ENCODE results near the gene GRHL3. TPM values are rescaled to one million over a fixed set of nuclear protein-coding genes. Genes with fewer than 3 reads are reported as not detected.

Gene GRHL3
- total and polyA plus RNA-seq, 12 donors = 0.03 TPM; not detected in 11

DNA sequence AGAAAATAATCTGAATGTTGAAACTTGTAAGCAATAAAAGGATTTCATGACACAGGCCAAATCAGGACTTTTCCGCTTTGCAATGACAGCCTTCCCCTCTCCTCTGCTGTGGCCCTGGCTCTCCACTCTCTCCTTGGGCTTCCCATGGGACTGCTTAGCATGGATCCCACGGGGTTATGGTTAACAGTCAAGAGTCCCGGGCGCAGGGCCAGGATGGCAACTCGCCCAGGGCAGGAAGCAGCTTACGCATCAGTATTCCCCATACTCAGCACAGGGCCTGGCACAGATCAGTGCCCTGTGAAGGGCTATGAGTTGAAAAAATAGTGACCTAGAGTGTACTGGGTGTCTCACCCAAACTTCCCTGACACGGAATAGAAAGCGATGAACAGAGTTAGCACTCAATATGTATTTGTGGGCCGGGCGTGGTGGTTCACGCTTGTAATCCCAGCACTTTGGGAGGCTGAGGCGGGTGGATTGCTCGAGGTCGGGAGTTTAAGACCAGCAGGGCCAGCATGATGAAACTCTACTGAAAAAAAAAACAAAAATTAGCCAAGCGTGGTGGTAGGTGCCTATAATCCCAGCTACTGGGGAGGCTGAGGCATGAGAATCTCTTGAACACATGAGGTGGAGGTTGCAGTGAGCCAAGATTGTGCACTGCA, 29.1 kb upstream of the GRHL3 start:
- intact Hi-C loops (cut with DNase I) = loop anchor here in 1 of 10 donors (10.0 kb wide), 1 partner anchor 85 kb away; no protein-coding TSS in a partner anchor
- Histone ChIP-seq H3K27me3 (no peaks in the 10 kb centered on the region), H3K27ac (peak overlapping the region in 1 of 10 donors; percentile 28), H3K4me1 (peaks cover 0 to 29% (median 11%) of the 10 kb centered on the region in 9 donors), H3K9me3 (no peaks in the 10 kb centered on the region), H3K36me3 (no peaks in the 10 kb centered on the region), H3K4me3 (no peak overlapping the region)
- TF ChIP-seq, protein P1, sequence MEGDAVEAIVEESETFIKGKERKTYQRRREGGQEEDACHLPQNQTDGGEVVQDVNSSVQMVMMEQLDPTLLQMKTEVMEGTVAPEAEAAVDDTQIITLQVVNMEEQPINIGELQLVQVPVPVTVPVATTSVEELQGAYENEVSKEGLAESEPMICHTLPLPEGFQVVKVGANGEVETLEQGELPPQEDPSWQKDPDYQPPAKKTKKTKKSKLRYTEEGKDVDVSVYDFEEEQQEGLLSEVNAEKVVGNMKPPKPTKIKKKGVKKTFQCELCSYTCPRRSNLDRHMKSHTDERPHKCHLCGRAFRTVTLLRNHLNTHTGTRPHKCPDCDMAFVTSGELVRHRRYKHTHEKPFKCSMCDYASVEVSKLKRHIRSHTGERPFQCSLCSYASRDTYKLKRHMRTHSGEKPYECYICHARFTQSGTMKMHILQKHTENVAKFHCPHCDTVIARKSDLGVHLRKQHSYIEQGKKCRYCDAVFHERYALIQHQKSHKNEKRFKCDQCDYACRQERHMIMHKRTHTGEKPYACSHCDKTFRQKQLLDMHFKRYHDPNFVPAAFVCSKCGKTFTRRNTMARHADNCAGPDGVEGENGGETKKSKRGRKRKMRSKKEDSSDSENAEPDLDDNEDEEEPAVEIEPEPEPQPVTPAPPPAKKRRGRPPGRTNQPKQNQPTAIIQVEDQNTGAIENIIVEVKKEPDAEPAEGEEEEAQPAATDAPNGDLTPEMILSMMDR (IDR thresholded peaks at IDR 0.05) = no peak
- ATAC-seq (peak; percentile 85 to 99 (median 97)), DNase-seq (peak; percentile 85 to 88)
- WGBS, 2 donors = 38 to 44% methylated on average over 15 of the region's 15 CpGs

GRCh38 chr1:24290933-24291487, 28.1 kb upstream of the GRHL3 start:
- H3K27ac ChIP-seq = no peak overlapping the region
- no peak overlapping the region for H3K4me3 ChIP-seq
- H3K9me3 ChIP-seq = no peaks in the 10 kb centered on the region
- TF ChIP-seq, protein P1 (IDR thresholded peaks at IDR 0.05) = no peak
- intact Hi-C loops (cut with DNase I) = loop anchor here in 1 of 10 donors (10.0 kb wide), 1 partner anchor 86 kb away; no protein-coding TSS in a partner anchor
- 74 to 81% methylated on average over 8 of the region's 8 CpGs for WGBS, 2 donors
- no peak for DNase-seq
- no peaks in the 10 kb centered on the region for H3K27me3 ChIP-seq
- no peaks in the 10 kb centered on the region for H3K36me3 ChIP-seq
- no peak for ATAC-seq
- peaks cover 0 to 29% (median 11%) of the 10 kb centered on the region in 9 donors for H3K4me1 ChIP-seq

DNA sequence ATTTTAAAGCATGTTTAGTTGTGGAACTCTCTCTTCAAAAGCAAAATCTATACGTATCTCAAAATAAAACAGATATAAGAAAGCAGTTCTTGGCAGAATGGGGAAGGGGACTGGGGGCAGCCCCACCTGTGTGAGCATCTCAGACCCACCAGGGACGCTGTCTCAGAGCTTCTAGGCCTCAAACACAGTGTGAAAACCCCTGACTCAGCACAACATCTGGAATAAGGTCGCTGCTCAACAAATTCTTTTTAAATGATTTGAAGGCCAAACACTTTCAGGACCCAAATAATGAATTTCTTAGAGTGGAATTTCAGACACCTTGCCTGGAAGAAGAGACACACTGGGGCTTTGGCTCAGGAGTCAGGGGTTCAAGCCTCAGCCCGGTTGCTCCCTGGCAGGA, 27.1 kb upstream of the GRHL3 start:
- DNase-seq (no peak), ATAC-seq (no peak)
- no peaks in the 10 kb centered on the region for H3K9me3 ChIP-seq
- H3K4me1 ChIP-seq = peaks cover 0 to 29% (median 11%) of the 10 kb centered on the region in 9 donors
- H3K4me3 ChIP-seq = no peak overlapping the region
- TF ChIP-seq, protein P1 (IDR thresholded peaks at IDR 0.05) = no peak
- no peaks in the 10 kb centered on the region for H3K36me3 ChIP-seq
- WGBS, 2 donors = 91% methylated on average over 4 of the region's 4 CpGs
- no peak overlapping the region for H3K27ac ChIP-seq
- intact Hi-C loops (cut with DNase I) = loop anchor here in 1 of 10 donors (10.0 kb wide), 1 partner anchor 87 kb away; no protein-coding TSS in a partner anchor
- H3K27me3 ChIP-seq = peaks cover 0 to 5% (median 0%) of the 10 kb centered on the region in 7 donors

DNA sequence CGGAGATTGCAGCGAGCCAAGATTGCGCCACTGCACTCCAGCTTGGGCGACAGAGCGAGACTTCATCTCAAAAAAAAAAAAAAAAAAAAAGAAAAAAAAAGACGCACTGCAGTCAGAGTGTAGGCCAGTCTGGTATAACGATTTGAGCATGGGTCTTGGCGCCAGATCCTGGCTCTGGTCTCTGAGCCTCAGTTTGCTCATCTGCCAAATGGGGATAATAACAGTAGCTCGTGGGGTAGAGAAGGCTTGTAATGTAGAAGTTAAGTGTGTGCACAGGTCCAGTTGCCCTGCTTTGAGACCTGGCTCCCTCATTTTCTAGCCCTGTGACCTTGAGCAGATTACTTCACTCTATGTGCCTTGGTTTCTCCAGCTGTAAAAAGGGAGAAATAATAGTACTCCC, 26.3 kb upstream of the GRHL3 start:
- Histone ChIP-seq H3K4me3 (no peak overlapping the region), H3K9me3 (no peaks in the 10 kb centered on the region), H3K27me3 (peaks cover 0 to 9% (median 0%) of the 10 kb centered on the region in 7 donors), H3K27ac (no peak overlapping the region), H3K36me3 (no peaks in the 10 kb centered on the region), H3K4me1 (peaks cover 0 to 29% (median 11%) of the 10 kb centered on the region in 9 donors)
- intact Hi-C loops (cut with DNase I) = loop anchor here in 1 of 10 donors (10.0 kb wide), 1 partner anchor 88 kb away; no protein-coding TSS in a partner anchor
- ATAC-seq (no peak), DNase-seq (no peak)
- 83 to 90% methylated on average over 9 of the region's 9 CpGs for WGBS, 2 donors
- TF ChIP-seq, protein P1 (IDR thresholded peaks at IDR 0.05) = no peak

Measured in heart right ventricle (tissue), 16 donors.